ENCODE data around the gene ZFP92. TPM values are rescaled to one million over a fixed set of nuclear protein-coding genes. Genes with fewer than 3 reads are reported as not detected.
"Not testable (repeated sequence)": the region's sequence is repeated elsewhere in the genome, so short reads cannot be mapped to it uniquely, and the experiment has no call there.

Gene ZFP92
- total RNA-seq, 1 experiment from 2014 or later, result not detected

DNA sequence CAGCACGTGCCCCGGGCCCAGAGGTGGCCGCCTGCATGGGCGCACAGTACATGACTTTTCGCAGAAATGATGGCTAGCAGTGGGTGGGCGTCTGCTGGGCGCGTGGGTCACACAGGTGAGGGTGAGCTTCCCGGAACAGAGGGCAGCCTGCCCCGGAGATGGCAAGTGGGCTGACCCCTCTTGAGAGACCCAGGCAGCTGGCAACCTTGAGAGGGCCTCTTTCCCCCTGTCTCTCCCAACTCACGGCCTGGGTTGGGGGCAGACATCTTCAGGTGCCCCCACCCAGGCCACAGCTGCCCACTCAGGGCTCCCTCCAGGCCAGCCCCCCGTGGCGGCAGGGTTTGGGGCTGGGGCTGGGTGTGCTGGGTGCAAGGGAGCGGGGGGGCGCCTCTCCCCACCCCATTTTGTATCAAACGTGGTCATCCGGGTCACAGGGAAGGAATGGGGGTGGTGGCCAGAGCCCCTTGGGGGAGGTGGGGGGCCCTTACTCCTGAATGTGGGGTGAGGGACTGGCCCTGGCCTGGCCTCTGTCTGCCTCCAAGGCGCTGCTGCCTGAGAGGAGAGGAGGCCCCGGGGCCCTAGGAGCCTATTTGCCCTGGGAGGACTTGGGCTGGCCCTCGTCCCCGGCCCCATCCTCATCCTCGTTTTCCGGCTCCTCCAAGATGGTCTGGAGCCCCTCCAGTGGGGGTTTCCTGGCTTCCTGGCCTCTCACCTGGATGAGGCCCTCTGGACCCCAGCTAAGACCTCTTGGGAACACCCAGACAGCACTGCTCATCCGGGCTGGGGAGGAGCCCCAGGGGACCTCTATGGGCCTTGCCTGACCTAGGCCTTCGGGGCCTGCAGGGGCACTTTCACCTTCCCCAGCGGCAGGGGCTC lies 14.7 kb upstream of the ZFP92 start:
- no peaks in the 10 kb centered on the region for H3K36me3 ChIP-seq (replicated peaks; ENCODE audit: control insufficient read depth, insufficient read depth, low read length)

DNA sequence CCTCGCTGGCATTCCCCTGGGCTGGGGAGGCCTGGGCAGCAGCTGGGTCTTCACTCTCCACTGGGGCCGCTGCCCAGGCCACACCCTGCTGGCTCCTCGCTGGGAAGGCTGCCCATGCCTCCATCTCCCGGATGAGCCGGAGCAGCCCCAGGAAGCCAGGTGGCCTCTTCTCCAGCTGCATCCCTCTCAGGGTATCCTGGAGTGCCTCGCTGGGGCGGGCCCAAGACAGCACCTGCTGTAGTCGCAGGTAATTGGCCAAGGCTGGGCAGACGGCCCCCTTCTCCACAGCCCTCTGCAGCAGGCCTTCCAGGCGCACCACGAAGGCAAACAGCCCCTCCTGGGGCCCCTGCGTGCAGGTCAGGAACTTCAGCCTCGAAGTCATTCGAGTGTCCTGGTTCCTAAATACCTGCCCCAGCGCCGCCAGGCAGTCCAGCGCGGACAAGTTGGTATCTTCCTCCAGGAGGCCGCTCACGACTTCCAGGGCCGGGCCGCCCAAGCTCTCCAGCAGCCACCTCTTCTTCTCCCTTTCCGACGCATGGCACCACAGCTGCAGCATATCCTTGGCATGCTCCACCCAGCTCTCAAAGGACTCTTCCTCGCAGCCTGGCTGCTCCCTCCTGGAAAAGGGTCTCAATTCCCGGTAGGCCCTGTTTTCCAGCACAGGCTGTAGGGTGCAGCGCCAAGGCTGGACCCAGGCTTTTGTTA lies 13.9 kb upstream of the ZFP92 start:
- DNase-seq, result no peak
- no peaks in the 10 kb centered on the region for H3K27me3 ChIP-seq (ENCODE audit: control insufficient read depth, insufficient read depth, low read length)
- H3K36me3 ChIP-seq (replicated peaks; ENCODE audit: control insufficient read depth, insufficient read depth, low read length), result no peaks in the 10 kb centered on the region
- no peak overlapping the region for H3K4me3 ChIP-seq (ENCODE audit: insufficient read depth, low read depth, low read length)

More for the DNA sequence above, 14.7 kb upstream of the ZFP92 start:
- no peak overlapping the region for H3K4me3 ChIP-seq (ENCODE audit: insufficient read depth, low read depth, low read length)
- no peaks in the 10 kb centered on the region for H3K27me3 ChIP-seq (ENCODE audit: control insufficient read depth, insufficient read depth, low read length)
- DNase-seq, result no peak

DNA sequence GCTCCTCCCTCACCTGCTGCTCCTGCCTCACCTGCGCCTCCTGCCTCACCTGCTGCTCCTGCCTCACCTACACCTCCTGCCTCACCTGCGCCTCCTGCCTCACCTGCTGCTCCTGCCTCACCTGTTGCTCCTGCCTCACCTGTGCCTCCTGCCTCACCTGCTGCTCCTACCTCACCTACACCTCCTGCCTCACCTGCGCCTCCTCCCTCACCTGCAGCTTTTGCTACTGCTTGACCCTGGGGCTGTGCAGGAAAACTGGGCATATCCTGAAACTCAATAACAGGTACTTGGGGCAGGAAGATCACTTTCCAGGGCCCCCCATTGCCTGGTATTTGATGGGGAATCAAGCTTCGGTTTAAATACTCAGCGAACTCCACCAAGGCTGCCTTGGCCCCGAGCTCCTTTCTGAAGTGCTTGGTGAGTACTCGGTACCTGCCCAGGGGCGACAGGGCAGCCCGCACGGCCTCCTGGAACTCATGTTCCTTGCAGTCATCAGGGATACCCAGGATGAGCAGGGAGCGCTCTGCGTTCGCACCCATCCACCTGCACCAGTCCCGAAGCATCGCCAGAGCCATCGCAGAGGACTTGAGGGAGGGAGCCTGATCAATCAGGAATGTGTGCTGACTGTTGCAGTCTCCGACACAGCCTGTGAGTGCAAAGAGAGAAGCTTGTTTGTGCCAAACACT lies 12.9 kb upstream of the ZFP92 start:
- Histone ChIP-seq H3K4me3 (ENCODE audit: insufficient read depth, low read depth, low read length) (no peak overlapping the region), H3K27me3 (ENCODE audit: control insufficient read depth, insufficient read depth, low read length) (no peaks in the 10 kb centered on the region), H3K36me3 (replicated peaks; ENCODE audit: control insufficient read depth, insufficient read depth, low read length) (no peaks in the 10 kb centered on the region)
- DNase-seq, result no peak

DNA sequence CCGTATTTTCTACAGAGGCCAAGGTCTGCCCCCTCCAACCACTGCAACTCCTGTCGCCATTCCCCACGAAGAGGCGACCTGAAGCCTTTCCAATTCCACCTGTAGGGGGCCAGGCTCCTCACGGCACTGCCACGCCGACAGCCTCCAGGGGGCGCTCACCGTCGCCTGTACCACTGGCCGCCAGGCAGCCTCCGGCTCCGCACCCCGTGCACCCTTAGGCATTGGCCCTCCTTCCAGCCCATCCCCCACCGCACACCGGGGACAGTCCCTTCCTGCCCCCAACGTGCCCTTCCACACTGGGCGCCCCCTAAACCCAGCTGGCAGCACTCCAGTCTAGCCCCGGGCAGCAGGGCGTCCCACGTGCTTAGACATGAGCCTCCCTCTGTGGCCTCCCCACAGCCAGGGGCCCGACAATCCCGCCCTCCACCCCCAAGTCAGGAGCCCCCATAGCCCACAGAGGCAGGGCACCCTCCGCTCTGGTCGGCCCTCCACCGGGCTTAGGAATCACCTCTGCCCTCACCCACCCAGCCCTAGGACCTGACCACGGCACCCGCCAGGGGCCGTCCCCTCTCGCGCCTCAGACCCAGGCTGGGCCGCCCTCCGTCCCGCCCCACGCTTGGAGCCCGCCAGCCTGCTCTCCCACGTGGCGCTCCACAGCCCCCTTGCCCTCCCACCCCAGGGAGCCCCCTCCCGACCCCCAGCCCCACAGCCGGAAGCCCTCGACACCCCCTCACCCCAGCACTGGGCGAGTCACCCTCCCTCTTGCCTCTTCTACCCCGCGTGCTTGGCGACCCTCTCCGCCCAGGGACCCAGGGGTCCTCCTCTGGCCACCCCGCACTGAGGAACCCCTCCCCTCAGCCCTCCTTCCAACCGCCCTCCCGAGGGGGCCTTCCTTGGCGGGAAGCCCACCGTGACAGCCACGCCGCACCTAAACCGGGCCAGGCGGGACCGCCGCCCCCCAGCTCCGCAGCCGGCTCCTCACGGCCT lies 10.8 kb upstream of the ZFP92 start:
- Histone ChIP-seq H3K36me3 (replicated peaks; ENCODE audit: control insufficient read depth, insufficient read depth, low read length) (no peaks in the 10 kb centered on the region), H3K27me3 (ENCODE audit: control insufficient read depth, insufficient read depth, low read length) (no peaks in the 10 kb centered on the region), H3K4me3 (ENCODE audit: insufficient read depth, low read depth, low read length) (no peak overlapping the region)
- DNase-seq, result peak; percentile 94

DNA sequence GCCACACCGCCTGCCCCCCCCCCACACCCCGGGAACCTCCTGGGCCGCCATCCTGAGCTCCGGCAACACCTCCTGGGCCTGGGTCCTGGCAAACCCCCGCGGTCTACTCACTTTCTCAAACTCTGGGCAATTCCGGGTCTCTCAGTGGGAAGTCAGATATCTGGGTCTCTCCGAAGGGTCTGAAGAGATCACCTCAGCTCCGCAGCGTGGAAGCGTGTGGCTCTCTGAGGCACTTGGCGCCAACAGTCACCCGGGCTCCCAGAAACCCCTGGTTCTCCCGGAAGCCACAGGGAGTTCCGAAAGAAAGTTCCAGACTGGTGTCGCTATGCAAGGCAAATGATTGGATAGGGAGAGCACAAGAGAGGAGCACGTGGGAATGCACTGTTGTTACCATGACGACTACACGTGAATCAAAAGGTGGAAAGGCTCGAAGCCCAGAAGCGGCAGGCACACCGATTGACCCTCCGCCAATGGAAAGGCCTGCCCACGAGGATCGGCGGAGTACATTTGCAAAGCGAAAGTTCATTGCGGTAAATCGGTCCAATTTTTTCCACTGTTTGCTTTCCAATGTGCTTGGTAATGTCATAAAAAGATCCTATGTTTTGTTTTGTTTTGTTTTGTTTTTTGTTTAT lies 10.0 kb upstream of the ZFP92 start, which contains the start of gene PNMA6E:
PNMA6E (minus strand) TSS at position 218 of the 632 bp plus-strand sequence. CDS start 2,501 bp downstream, outside the sequence.
- no peak for DNase-seq
- no peaks in the 10 kb centered on the region for H3K36me3 ChIP-seq (replicated peaks; ENCODE audit: control insufficient read depth, insufficient read depth, low read length)
- no peak within 1 kb of the TSS for H3K4me3 ChIP-seq (ENCODE audit: insufficient read depth, low read depth, low read length)
- H3K27me3 ChIP-seq (ENCODE audit: control insufficient read depth, insufficient read depth, low read length), result no peaks in the 10 kb centered on the region

DNA sequence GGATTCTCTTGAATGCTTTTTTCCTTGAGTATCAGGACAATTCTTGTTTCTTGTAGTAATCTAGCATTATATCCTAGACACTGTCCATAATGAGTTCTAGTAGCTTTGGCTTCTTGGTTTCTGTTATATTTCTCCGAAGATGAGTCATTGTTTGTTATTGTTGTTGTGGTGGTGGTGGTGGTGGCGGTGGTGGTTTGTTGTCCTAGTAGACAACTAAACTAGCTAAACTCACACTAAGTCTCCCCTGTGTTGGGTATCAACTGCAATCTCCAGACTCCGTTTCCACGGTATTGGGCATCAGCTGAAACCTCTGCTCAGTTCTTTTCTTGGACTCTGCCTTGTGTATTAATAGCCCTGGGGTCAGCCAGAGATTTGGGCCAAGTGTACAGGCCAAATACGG lies 6.9 kb upstream of the ZFP92 start:
- not testable (repeated sequence) for H3K36me3 ChIP-seq (replicated peaks; ENCODE audit: control insufficient read depth, insufficient read depth, low read length); H3K27me3 ChIP-seq (ENCODE audit: control insufficient read depth, insufficient read depth, low read length); H3K4me3 ChIP-seq (ENCODE audit: insufficient read depth, low read depth, low read length); DNase-seq

DNA sequence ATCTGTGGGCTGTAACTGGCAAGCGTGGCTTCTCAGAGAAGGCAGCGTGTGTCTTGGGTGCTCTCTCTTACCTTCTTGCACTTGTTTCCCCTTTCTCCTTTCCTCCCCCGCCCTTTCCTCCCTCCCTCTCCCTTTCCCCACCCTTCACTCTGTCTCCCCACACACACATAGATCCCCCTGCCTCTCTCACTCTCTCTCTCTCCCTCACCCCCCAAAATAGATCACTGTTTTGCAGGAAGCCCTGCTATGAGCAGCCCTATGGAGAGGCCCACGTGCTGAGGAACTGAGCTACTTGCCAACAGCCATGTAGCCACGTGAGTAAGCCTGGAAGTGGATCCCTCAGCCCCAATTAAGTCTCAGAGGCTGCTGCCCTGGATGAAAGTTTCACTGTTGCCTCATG lies 5.8 kb upstream of the ZFP92 start:
- Histone ChIP-seq H3K36me3 (replicated peaks; ENCODE audit: control insufficient read depth, insufficient read depth, low read length) (no peaks in the 10 kb centered on the region), H3K4me3 (ENCODE audit: insufficient read depth, low read depth, low read length) (no peak overlapping the region), H3K27me3 (ENCODE audit: control insufficient read depth, insufficient read depth, low read length) (no peaks in the 10 kb centered on the region)
- no peak for DNase-seq

DNA sequence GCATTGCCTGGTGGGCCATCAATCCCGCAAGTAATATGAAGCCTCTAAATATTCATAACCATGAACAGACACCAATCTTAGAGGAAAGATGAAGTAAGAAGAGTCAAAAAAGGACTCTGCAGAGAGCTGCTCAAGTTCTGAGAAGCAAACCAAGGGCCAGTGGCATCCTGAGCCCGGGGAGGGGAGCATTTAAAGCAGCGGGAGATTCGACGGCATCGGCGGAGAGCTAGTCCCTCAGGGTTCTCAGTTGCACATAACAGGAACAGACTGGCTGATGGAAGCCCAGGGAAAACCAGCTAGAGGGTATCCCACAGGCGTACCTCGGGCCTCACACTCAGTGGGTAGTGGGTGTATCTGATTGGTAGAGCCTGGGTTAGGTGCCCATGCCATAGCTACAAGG lies 5.3 kb upstream of the ZFP92 start:
- no peak for DNase-seq
- H3K4me3 ChIP-seq (ENCODE audit: insufficient read depth, low read depth, low read length), result no peak overlapping the region
- no peaks in the 10 kb centered on the region for H3K36me3 ChIP-seq (replicated peaks; ENCODE audit: control insufficient read depth, insufficient read depth, low read length)
- peaks cover 3% of the 10 kb centered on the region; the same call in 1 of the 2 replicates for H3K27me3 ChIP-seq (ENCODE audit: control insufficient read depth, insufficient read depth, low read length)

DNA sequence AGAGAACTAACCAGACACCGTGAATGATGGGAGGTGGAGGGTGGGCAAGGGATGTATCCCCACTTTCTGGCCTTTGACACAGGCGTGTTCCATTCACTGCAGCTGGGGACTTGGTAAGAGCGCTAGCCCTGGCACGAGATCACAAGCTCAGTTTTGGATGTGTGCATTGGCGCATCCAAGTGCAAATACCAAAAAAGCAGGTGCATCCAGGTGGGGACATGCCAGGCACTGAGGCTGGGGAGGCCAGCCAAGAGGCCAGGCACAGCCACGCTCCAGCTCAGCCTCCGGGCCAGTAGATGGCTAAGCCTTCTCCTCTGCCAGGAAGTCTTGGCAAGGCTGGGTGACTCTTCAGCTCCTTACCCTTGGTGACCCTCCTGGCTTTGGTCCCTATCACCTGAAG lies 4.4 kb upstream of the ZFP92 start:
- Histone ChIP-seq H3K27me3 (ENCODE audit: control insufficient read depth, insufficient read depth, low read length) (peaks cover 4% of the 10 kb centered on the region; the same call in 1 of the 2 replicates), H3K36me3 (replicated peaks; ENCODE audit: control insufficient read depth, insufficient read depth, low read length) (no peaks in the 10 kb centered on the region), H3K4me3 (ENCODE audit: insufficient read depth, low read depth, low read length) (no peak overlapping the region)
- no peak for DNase-seq

DNA sequence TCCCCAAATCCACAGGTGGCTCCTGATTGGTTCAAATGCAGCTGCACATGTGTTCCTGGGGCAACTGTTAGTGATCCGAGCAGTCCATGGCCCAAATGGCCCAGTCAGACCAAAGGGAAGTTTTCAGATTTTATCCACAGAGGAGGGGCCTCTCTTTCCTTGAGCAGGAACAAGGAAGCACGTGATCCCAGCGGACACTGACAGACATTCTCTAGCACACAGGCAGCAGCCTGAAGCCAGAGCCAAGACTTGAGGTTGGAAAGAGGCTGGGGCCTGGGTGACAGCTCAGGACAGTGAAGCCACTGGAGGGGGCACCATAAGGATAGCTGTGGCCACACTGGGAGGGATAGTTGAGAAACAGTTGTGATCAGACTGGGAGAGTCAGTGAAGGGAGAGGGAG lies 3.5 kb upstream of the ZFP92 start:
- H3K36me3 ChIP-seq (replicated peaks; ENCODE audit: control insufficient read depth, insufficient read depth, low read length), result no peaks in the 10 kb centered on the region
- DNase-seq, result no peak
- no peak overlapping the region for H3K4me3 ChIP-seq (ENCODE audit: insufficient read depth, low read depth, low read length)
- peaks cover 5% of the 10 kb centered on the region; the same call in 1 of the 2 replicates for H3K27me3 ChIP-seq (ENCODE audit: control insufficient read depth, insufficient read depth, low read length)

DNA sequence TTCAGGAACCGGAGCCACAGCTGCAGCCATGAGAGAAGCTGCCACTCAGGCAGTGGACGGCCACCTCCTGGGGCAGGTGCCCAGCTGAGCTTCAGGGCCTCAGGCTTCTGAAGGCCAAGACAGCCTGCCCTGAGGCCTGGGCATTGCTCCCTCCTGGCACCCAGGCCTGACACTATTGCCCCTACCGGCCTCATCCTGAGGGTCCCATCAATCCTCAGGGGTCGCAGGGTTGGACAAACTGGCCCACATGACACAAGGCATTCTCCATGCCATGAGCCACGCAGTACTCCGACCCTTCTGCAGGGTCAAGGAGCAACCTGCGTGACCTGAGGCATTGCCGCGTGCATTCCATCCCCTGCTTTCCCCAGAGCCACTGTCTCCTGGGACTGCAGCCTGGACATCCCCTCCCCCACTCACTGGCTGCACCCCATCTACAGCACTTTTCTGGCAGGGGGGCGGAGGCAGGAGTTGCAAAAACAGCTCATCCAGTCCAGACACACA lies 3.0 kb upstream of the ZFP92 start:
- no peaks in the 10 kb centered on the region for H3K36me3 ChIP-seq (replicated peaks; ENCODE audit: control insufficient read depth, insufficient read depth, low read length)
- DNase-seq, result no peak
- H3K4me3 ChIP-seq (ENCODE audit: insufficient read depth, low read depth, low read length), result no peak overlapping the region
- H3K27me3 ChIP-seq (ENCODE audit: control insufficient read depth, insufficient read depth, low read length), result peaks cover 5% of the 10 kb centered on the region; the same call in 1 of the 2 replicates

DNA sequence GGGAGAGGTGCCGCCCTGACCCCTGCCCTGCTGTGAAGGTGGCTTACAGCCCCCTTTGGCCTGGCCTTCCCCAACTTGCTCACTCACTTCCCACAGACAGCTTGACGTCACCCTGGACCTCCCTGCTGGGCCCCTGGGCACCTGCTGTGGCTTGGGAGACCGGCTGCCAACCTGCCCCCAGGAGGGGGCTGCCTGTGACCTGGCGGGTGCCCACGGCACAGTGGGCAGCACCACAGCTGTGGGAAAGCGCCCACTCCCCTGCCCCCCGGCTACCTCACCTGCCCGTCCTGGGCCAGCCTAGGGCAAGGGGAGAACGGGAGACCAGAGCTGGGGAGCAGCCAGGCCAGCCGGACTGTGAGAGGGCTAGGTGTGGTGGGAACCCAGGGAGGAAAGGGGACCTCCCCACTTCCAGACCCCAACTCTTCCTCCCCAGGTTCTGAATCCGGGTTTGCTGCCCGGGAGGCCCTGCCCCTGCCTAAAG lies 2.4 kb upstream of the ZFP92 start:
- no peak for DNase-seq
- H3K27me3 ChIP-seq (ENCODE audit: control insufficient read depth, insufficient read depth, low read length), result peaks cover 5% of the 10 kb centered on the region; the same call in 1 of the 2 replicates
- H3K4me3 ChIP-seq (ENCODE audit: insufficient read depth, low read depth, low read length), result no peak overlapping the region
- no peaks in the 10 kb centered on the region for H3K36me3 ChIP-seq (replicated peaks; ENCODE audit: control insufficient read depth, insufficient read depth, low read length)

Measured in H7 (cell line).